ENCODE results near the gene TACR1.

The TACR1 gene

DNA sequence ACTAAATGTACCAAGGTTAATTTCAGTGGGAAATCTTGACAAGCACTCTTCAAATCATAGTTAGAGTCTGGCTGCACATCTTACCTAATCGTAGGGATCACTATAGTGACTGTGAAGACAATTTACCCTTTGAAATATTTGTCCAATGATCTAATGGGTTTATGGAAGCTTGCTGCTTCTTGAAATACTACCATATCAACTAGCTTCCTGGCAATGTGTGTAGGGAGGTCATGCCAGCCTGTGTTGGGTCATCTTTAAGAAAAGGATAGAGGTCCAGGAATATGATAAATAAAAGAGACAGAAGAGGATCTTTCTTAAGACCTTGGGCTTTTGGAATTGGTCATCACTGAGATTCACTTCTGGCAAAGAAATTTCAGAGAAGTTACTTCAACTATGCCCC lies 156.5 kb downstream of the TACR1 start:
- DNase-seq: no peak

DNA sequence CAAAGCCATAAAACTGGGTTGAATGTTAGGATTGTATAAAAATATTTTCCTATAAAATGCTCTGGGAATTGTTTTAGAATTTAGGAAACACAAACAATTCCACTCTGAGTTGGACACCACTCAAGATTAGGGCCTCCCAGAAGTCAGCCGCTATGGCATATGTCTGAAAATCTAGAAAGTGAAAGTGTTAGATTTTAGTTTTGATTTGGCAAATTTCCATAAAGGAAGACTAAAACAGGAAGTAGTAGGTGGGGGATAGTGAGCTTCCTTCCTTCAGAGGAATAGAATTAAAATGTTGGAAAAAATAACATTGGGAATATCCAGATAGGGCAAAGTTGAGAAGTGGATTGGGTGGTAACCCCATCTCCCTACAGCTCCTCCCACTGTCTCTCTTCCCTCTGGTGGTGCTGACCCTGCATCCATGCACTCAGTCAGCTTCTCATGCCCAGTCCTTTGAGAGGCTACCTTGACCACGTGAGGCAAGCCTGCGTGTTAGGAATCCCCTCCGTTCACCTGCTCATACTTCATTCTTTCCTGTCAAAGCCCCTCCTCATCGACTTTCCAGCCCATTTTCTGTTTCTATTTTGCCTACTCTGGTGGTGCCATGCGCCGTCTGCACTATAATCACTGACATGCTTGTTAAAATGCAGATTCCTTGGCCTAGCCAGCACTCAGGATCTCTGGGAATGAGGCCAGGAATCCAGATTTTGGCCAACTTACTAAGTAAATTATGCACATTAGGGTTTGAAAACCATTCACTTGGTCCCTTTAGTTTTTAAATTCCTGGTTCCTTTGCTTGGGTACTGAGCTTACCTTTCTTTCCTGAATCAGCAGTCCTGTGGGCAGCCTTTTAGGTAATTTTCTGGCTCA lies 157.4 kb downstream of the TACR1 start:
- DNase-seq: no peak

DNA sequence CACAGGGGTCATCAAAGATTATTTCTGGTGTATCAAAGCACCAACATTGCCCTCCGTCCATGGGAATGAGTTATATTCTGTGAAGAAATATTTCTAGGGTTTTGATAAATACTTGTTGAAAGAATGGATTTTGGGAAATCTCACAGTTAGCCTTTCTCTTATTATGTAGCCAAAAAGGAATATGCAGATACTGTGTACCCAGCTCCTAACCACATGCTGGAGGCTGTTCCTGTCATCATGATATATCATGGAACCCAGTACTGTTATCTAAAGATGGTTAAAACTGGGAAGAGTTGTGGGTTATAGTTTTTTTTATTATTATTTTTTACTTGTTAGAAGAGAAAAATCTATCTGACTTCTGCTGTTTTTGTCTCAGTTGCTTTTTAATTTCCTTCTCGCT lies 158.1 kb downstream of the TACR1 start:
- DNase-seq: no peak

DNA sequence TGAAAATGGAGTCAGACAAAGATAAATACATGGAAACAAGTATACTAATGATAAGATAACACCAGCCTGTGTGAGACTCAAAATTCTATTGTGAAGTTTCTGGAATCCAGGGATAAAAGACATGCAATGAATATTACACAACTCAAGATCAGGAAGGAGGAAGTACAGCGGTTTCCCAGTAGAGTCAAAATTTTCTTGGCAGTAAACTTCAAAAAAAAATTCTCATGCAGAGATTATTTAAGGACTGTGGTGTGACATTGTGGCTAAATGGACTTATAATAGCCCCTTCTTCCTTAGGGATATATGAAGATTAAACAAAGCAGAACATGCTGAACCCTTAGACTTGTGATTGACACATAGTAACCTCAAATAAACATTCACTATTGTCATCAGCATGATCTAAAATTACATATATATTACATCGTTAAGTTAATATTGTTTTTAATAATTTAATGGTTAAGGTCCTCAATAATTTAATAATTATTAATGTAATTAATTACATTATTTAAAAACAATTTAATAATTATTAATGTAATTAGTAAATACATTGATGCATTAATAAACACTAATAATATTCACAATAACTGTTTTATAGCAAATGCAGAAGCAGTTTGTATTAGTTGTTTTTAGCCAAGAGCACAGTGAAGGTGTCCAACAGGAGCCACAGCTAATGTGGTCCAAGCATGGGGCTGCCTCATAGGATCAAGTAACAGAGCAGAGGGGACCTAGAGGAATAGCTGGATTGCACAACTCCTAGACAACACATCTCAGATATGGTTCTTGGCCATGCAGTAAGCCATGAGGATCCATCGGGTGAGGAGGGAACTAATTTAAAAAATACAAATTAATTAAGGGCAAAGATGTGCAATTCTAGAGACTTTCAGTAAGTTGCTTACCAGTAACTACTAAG lies 163.6 kb downstream of the TACR1 start:
- DNase-seq: no peak

DNA sequence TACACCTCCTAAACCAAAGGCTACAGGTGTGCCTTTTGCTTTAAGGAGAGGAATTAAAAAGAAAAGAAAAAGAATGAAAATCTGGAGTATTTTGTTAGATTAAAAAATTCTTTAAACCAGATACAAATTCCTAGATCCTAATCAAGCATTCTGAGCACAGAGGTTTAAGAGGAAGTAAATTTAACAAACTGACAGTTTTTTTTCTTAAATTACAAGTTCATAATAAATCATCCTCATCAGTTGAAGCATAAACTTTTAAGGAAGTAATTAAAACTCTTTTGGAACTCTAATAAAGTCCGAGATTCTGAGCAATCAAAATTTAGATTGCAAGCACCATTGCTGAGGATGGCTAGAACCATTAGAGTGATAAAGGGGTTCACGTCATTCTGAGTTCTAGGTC lies 165.8 kb downstream of the TACR1 start:
- no peak for DNase-seq

DNA sequence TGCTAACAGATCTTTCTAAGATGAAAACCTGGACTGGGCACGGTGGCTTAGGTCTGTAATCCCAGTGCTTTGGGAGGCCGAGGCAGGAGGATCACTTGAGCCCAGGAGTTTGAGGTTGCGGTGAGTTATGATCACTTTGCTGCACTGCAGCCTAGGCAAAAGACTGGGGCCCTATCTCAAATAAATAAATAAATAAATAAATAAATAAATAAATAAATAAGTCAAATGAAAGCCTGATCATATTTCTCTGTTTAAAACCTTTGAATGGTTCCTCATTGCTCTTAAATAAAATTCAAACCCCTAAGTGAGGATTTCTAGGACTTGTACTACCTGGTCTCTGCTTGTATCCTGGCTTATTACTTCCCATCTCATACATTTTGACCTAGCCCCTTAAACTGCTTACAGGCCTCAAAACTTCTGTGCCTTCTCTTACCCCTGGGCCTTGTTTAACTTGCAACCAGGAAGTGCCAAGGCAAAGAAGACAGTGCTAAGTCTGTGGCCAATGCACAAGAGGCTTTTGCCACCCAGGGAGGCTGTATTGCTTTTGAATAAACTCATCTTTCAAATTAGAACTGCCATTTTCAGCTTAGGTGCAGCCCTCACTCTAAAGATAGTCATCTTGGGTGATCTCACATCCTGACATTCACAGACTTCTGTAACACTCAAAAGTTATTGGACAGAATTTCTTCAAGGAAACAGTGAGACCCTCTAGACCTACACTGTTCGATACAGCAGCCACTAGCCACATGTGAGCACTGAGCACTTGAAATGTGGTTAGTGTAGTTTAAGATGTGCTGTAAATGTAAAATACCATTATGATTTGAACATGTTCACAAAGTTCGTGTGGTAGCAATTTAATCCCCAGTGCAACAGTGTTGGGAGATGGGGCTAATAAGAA lies 167.2 kb downstream of the TACR1 start:
- DNase-seq: no peak

DNA sequence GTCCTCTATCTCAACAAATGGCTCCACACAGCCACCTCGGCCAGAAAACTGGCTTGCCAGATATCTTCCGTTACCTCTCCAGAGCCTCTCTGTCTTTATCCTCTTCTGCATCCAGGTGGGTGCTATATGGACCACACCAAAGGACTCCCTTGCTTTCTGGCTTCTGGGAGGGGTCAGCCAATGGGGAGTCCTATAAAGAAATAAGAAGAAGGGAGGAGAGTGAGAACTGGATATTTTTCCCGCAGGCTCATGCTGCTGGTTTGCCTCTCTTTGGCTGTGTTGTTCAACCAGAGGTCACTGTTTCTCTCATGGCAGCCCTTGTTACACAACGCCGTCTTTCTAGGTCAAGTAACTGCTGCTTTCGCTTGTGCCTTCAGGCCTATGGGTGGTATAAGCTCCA lies 168.1 kb downstream of the TACR1 start:
- DNase-seq: no peak

DNA sequence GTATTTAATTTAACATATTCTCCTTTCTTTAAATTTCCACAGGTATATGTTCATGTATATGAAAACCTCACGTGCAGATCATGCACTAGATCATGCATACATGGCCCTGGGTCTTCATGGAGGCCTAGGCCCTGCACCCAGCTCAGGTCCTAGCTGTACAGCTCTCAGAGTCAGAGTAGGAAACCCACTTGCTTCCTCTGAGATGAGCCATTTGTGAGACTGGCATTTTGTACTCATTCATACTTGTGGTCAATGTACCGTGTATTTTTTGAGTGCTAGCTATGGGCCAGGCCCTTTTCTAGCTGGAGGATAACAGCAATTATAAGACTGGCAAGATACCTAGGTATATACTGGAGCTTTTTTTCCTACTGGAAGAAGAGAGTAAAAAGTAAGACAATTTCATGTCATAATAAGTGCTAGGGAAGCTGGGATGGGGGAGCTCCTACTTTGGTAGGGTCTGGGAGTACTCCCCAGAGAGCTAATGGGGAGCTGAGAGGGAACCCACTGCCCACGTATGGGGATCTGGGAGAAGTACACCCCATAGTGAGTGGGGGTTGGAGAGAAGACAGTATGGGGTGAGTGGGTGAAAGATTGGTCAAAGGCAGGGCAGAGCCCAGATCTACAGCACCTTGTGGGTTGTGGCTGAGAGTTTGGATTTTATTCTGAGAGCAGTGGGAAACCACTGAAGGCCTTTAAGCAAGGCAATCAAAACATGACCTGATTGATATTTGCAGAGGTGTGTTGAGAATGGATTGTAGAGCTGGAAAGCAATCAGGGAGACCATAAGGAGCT lies 168.9 kb downstream of the TACR1 start:
- DNase-seq: no peak

DNA sequence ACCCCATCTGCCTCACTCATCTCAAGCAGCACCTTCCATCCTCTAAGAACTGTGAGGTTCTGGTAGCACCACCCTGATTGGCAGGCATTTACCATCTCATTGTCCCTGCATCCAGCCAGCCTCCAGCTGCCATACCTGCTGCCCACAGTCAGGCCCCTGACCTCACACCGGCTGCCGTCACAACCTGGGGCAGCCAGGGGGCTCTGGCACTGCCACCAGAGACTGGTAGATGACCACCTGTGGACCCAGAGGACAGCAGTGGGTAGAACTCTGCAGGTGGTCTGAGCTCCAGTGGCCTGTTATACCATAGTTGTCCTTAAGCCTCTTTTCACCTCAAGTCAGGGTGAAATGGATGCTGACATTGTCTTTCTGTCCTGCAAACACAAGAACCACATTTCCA lies 171.4 kb downstream of the TACR1 start:
- DNase-seq: no peak

DNA sequence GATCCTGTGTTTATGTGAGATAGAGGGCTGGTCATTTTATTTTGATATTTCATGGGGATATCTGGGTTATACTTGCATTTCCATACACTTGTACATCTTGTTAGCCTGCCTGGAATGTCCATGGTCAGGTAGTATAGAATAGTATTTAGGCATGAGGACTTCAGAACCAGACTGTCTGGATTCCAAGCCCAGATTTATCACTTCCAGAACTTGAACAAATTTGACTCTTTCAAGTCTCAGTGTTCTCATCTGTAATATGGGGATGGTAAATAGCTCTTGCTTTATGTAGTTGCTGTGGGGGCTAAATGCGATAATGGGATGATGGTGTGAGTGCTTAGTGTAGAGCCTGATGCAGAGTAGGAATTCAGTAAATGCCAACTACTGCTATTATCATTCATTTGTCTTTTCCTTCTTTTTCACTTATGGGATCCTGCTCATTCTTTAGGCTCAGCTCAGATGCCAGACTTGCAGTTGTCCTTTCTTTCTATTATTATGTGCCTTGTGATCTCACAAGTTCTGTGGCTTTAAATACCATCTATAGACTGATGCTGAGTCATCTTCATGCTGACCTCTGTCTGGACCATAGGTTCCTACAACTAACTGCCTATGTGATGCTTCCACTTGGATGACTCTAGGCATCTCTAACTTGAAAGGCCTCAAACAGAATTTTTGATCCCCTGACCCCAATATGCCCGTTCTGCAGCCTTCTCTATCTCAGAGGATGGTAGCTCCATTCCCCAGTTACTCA lies 173.5 kb downstream of the TACR1 start:
- DNase-seq: no peak

DNA sequence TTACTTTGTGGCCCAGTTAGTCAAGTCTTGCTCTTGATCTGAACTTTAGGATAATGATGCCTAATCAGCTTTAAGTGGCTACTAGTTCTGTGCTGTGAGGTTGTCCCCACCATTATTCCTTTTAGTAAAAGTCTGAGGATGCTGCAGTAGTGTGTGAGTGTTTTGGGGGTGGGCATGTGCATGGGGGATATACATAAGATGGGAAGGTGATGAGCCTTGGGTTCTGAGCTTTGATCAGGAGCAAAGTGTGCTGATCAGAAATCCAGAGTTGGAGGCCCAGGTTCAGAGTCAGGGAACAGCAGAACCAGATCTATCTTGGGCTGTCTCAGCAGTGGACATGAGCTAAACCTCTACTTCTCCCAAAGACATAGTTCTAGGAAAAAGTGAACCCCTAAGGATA lies 174.1 kb downstream of the TACR1 start:
- no peak for DNase-seq

DNA sequence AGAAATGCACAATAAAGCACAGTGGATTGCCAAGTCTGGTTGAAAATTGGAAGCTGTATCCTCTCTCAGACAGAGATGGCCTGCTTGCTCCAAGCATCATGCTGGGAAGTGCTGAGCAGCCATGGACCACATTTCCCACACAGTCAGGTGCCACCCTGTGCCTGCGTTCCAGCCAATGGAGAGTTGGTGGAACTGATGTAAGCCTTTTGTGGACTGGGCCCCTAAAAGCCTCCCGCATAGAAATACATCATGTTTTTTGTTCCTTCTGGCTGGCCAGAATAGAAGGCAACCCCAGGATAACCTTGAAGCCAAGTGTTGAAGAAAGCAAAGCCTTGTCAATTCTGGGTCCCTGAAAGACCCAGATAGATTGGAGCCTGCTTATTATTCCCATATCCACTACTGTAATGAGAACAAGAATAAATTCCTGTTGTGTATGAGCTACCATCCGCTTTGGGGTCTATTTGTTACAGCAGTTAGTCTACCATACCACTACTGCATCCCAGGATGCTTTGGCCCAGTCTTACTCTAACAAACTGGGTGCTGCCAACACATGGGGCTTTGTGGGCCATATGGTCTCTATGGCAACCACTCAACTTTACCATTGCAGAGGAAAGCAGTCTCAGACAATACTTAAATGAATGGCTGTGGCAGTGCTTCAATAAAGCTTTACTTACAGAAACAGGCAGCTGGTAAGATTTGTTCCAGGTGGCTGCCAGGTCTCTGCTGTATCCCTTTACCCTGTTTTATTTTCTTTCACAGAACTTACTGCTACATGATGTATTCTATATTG lies 175.5 kb downstream of the TACR1 start:
- DNase-seq: no peak

DNA sequence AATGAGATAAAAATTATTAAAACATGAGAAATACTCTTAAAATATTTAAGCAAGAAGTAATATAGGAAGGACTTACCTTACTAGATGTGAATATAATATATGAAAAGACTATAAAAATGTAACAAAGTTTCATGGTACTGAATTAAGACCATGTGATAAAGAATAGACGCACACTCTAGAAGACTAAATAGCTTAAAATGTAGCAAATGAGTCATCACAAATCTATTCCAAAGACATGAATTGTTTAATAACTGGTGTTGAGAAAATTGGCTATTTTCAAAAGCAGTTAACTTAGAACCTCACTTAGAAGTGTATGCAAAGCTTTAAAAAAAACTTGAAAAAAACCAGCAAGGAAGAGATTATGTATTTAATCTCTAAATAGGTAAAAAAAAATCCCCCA lies 176.8 kb downstream of the TACR1 start:
- DNase-seq: no peak

DNA sequence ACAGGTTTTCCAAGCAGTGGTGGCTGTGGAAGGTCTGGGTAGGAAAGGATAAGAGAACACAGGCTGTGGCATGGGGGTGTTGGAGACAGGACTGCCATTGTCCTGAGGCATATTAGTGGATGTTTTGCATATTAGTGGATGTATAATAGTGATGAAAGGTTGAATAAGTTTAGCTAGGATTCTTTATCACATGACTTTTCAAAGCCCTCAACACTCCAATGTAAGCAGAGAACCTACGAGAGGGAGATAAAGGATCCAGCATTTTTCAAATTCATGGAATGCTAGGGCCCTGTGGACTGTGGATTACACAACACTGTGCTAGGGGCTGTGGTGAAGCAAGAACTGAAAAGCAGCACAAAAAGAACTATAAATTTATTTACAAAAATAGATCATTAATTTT lies 177.6 kb downstream of the TACR1 start:
- no peak for DNase-seq

DNA sequence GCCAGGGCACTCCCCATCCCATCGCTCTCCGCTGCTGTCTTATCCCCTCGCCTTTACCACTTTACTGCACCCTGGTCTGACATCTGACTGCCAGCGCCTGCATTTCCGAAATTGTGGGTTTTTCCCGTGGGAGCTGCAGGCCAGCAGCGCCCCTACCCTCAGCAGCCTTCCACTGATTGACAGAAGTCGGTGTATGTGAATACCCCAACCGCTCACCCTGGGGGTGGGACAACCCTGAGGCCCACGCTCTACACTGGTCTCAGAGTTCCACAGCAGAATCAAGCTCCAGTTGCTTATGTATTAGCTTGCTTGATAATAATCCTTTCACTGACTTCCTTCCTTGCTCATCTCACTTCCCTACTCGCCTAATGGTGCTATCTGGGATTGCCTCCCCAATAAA lies 178.8 kb downstream of the TACR1 start:
- DNase-seq: no peak

DNA sequence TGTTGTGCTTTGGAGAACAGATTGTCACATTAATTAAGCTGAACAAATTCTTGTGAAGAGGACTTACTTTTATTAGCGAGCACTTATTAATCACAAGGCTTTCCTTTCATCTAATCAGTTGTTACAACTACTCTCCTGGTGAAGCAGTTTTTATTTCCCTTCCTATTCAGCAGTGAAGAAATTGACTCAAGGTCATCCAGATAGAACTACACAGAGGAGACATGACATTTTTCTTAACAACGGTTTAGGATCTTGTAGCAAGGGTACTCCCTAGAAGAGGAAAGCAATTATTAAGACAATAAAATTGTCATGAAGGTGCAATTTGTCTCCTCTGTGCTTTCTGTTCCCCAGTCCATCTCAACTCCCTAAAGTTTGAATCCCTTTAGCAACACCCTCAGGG lies 179.5 kb downstream of the TACR1 start:
- no peak for DNase-seq

DNA sequence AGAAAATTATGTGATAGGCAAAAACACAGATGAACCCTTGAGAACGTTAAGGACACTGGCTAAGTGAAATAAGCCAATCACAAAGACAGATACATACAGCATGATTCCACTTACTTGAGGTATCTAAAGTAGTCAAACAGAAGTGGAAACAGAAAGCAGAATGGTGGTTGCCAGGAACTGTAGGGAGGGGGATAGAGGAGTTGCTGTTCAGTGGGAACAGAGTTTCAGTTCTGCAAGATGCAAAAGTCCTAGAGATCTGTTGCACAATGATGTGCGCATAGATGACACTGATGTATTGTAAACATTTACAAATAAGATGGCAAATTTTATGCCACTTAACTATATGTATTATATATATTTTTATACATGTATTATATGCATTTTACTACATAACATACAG lies 181.2 kb downstream of the TACR1 start:
- no peak for DNase-seq

DNA sequence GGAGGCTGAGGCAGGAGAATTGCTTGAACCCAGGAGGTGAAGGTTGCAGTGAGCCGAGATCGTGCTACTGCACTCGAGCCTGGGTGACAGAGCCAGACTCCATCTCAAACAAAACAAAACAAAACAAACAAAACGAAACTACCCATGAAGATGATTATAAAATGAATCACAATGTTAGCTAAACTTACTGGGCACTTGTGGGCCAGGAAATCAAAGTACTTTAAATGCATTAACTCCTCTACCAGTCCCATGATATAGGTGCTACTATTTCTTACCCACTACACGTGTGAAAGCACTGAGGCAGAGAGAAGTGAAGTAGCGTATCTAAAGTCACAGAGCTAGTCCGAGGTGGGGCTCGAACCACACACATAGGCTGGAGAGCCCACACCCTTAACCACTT lies 187.2 kb downstream of the TACR1 start:
- DNase-seq: no peak

DNA sequence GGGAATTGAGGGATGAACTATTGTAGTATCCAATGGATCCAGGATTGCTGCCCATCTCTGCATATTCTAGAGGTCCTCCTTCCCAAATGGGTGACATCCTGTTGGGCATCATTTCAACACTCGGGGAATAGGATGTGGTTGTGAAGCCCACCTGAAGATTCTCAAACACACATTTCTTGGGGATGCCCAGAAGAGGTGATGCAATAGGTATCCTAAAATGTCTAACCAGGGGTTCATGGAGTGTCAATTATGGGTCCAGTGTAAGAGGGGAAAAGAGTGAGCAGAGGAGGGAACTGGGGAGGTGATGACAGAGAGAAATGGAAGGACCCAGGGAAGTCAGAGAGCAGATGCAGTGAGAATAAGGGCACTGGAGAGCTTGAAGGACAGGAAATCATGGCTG lies 188.7 kb downstream of the TACR1 start:
- DNase-seq: no peak

DNA sequence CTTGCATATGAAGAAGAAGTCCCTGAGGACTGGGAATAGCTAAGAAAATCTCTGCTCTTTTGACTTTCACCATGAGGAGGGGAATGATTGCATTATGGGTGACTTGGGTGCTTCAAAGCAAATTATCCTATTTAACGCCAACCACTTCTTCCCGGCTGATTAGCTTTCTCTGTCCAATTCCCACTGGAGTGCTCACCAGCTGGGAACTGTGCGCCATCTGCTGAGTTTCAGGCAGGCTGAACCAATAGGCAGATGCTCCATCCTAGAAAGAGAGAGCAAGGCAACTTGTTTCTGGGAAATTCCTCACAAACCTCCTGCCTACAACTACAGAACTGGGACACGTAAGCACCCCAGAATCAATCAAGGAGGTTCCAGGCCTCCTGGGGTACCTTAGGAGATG lies 191.5 kb downstream of the TACR1 start:
- DNase-seq: peak; percentile 49

DNA sequence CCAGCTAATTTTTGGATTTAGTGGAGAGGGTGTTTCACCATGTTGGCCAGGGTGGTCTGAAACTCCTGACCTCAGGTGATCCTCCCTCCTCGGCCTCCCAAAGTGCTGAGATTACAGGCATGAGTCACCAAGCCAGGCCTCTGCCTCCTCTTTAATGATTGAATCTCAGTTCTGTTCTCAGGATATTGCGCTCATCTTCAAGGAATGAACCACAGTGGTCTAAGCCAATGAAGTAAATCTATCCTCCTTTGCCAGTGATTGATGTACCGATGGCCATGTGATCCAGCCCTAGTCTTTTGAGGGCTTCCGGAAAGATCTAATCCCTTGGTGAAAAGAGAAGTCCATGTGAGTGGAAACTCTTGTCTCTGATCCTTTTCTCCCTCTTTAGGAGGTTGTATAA lies 192.3 kb downstream of the TACR1 start:
- DNase-seq: no peak

Data from NCI-H2107 (cell line).